ENCODE data around the gene UBE2D2. TPM values are rescaled to one million over a fixed set of nuclear protein-coding genes. Genes with fewer than 3 reads are reported as not detected.

UBE2D2 gene
- total RNA-seq, 1 experiment from 2014 or later = 115 TPM

DNA sequence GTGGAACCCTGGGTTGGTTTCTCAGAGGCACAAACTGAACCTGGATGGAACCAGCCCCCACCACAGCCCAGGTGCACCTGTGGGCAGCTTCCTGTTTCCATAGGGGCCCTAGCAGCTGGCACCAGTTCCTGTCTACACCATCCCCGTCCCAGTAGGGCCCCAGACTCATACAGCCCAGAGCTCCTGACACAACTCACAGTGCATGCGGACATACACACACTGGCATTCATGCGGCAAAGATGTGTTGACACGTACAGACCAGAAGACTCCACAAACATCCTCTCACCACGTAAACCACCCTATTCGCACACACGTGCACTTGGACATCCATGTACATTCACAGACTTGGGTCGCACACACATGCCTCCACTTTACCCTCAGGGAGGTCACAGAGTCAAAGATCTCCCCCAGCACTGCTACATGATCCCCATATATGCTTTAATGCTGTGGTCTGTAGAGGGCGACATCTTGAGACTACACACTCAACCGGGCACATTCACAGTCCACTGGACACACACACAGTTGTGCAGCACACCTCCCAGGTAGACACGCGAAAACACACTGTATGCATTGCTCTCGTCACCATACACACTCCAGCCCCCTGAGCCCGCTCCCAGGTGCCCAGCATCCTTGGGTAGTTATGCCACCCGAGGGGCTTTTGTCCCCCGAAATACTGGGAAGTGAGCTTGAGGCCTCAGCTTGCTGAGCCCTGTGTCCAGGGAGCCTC lies 109.4 kb downstream of the UBE2D2 start:
- Histone ChIP-seq H2AFZ (no peak overlapping the region), H3K27me3 (ENCODE audit: insufficient read depth, low read depth) (no peaks in the 10 kb centered on the region), H3K4me1 (replicated peaks; ENCODE audit: insufficient read depth) (no peaks in the 10 kb centered on the region), H3K9me2 (ENCODE audit: insufficient read depth) (no peaks in the 10 kb centered on the region), H3K36me3 (ENCODE audit: low read depth) (no peaks in the 10 kb centered on the region), H3K9me3 (ENCODE audit: insufficient read depth, low read depth) (no peaks in the 10 kb centered on the region), H3K27ac (no peak overlapping the region), H3K4me3 (no peak overlapping the region), H4K20me1 (ENCODE audit: insufficient read depth) (peaks cover 63% of the 10 kb centered on the region), H3K79me2 (ENCODE audit: low read depth) (peaks cover 86% of the 10 kb centered on the region), H3K4me2 (no peak overlapping the region), H3F3A (ENCODE audit: insufficient read depth, low read depth) (no peaks in the 10 kb centered on the region)
- TF ChIP-seq CTCF (conservative IDR thresholded peaks at IDR 0.05) = no peak; the same call in 1 of the 2 replicates
- no peak for TF ChIP-seq EZH2 (IDR thresholded peaks at IDR 0.05; ENCODE audit: low read depth)
- ChIA-PET CTCF (no interaction called here), POLR2A (ENCODE audit: unreplicated experiment) (no interaction called here)
- BruUV-seq (replicated peaks) = no TSS peak
- intact Hi-C loops (cut with micrococcal nuclease; ENCODE audit: unreplicated experiment) = no loop called here
- DNase-seq = no peak

- TF ChIP-seq EZH2 (IDR thresholded peaks at IDR 0.05; ENCODE audit: low read depth) (no peak), CTCF (conservative IDR thresholded peaks at IDR 0.05) (no peak)
- intact Hi-C loops (cut with micrococcal nuclease; ENCODE audit: unreplicated experiment) = no loop called here
- Histone ChIP-seq H3F3A (ENCODE audit: insufficient read depth, low read depth) (no peaks in the 10 kb centered on the region), H2AFZ (no peak overlapping the region), H3K79me2 (ENCODE audit: low read depth) (peaks cover 82% of the 10 kb centered on the region), H4K20me1 (ENCODE audit: insufficient read depth) (peaks cover 59% of the 10 kb centered on the region), H3K27ac (no peak overlapping the region), H3K4me1 (replicated peaks; ENCODE audit: insufficient read depth) (no peaks in the 10 kb centered on the region), H3K27me3 (ENCODE audit: insufficient read depth, low read depth) (no peaks in the 10 kb centered on the region), H3K9me2 (ENCODE audit: insufficient read depth) (no peaks in the 10 kb centered on the region), H3K9me3 (ENCODE audit: insufficient read depth, low read depth) (no peaks in the 10 kb centered on the region), H3K4me3 (no peak overlapping the region), H3K36me3 (ENCODE audit: low read depth) (no peaks in the 10 kb centered on the region), H3K4me2 (no peak overlapping the region)
- ChIA-PET CTCF (no interaction called here), POLR2A (ENCODE audit: unreplicated experiment) (no interaction called here)
- no TSS peak for BruUV-seq (replicated peaks)
- DNase-seq = no peak
Observed at GRCh38 chr5:139671096-139671841, 110.1 kb downstream of the UBE2D2 start.

DNA sequence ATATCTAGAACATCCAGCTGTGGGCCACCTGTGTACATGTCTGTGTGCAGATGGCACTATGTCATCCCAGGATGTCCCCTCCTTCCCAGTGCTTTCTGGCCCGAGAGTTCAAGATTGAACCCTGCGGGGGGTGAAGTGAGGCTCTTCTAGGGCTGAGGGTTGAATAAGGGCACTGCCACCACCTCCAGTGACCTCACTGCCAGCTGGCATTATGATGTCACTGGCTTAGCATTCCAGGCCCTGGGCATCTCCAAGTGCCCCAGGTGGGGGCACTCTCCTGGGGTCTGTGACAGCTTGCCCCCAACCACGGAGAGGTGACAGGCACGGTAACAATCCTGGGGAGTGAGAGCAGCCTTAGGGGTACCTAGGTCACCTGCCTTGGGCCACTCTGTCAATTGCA lies 114.1 kb downstream of the UBE2D2 start:
- no peaks in the 10 kb centered on the region for H3K4me1 ChIP-seq (replicated peaks; ENCODE audit: insufficient read depth)
- DNase-seq = no peak
- H3F3A ChIP-seq (ENCODE audit: insufficient read depth, low read depth) = no peaks in the 10 kb centered on the region
- no peak overlapping the region for H2AFZ ChIP-seq
- H3K4me2 ChIP-seq = no peak overlapping the region
- TF ChIP-seq CTCF (conservative IDR thresholded peaks at IDR 0.05) = no peak
- no peak for TF ChIP-seq EZH2 (IDR thresholded peaks at IDR 0.05; ENCODE audit: low read depth)
- H3K9me3 ChIP-seq (ENCODE audit: insufficient read depth, low read depth) = no peaks in the 10 kb centered on the region
- H3K27me3 ChIP-seq (ENCODE audit: insufficient read depth, low read depth) = no peaks in the 10 kb centered on the region
- H3K27ac ChIP-seq = no peak overlapping the region
- POLR2A ChIA-PET (ENCODE audit: unreplicated experiment) = no interaction called here
- H3K79me2 ChIP-seq (ENCODE audit: low read depth) = peaks cover 45% of the 10 kb centered on the region
- H3K9me2 ChIP-seq (ENCODE audit: insufficient read depth) = no peaks in the 10 kb centered on the region
- peaks cover 83% of the 10 kb centered on the region for H4K20me1 ChIP-seq (ENCODE audit: insufficient read depth)
- intact Hi-C loops (cut with micrococcal nuclease; ENCODE audit: unreplicated experiment) = no loop called here
- H3K4me3 ChIP-seq = no peak overlapping the region
- CTCF ChIA-PET = no interaction called here
- no peaks in the 10 kb centered on the region for H3K36me3 ChIP-seq (ENCODE audit: low read depth)
- BruUV-seq (replicated peaks) = no TSS peak

Data from PC-9 (cell line).